Measurements from ENCODE around the gene C12orf75. TPM values are rescaled to one million over a fixed set of nuclear protein-coding genes. Genes with fewer than 3 reads are reported as not detected.

Gene C12orf75
- total RNA-seq, 2 donors from 2014 or later: 2.1 to 2.7 TPM

DNA sequence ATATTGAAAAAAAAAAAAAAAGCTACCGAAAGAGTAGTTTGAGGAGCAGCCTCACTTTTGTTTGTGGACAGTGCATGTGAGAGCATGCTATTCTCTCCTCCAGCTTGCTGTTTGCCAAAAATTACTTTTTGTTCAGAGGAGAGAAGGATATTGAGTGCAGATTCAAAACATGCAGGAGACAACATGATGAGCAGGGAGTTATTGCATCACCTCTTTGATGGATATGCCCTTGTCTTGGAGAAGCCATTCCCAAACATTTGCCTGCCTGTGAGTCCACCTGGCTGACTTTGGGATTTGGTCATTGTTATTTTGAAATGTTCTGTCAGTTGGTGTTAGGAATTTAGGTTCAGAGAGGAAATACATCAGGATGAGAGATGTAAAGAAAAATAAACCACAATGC, 2.4 kb downstream of the C12orf75 start:
- DNase-seq (ENCODE audit: low spot score): no peak
- Histone ChIP-seq H3K27me3 (no peaks in the 10 kb centered on the region), H3K4me1 (peaks cover 0 to 14% of the 10 kb centered on the region in 2 donors), H3K36me3 (no peaks in the 10 kb centered on the region), H3K4me3 (no peak overlapping the region), H3K27ac (no peak overlapping the region), H3K9me3 (no peaks in the 10 kb centered on the region)
- TF ChIP-seq, protein P1, sequence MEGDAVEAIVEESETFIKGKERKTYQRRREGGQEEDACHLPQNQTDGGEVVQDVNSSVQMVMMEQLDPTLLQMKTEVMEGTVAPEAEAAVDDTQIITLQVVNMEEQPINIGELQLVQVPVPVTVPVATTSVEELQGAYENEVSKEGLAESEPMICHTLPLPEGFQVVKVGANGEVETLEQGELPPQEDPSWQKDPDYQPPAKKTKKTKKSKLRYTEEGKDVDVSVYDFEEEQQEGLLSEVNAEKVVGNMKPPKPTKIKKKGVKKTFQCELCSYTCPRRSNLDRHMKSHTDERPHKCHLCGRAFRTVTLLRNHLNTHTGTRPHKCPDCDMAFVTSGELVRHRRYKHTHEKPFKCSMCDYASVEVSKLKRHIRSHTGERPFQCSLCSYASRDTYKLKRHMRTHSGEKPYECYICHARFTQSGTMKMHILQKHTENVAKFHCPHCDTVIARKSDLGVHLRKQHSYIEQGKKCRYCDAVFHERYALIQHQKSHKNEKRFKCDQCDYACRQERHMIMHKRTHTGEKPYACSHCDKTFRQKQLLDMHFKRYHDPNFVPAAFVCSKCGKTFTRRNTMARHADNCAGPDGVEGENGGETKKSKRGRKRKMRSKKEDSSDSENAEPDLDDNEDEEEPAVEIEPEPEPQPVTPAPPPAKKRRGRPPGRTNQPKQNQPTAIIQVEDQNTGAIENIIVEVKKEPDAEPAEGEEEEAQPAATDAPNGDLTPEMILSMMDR (IDR thresholded peaks at IDR 0.05): no peak

DNA sequence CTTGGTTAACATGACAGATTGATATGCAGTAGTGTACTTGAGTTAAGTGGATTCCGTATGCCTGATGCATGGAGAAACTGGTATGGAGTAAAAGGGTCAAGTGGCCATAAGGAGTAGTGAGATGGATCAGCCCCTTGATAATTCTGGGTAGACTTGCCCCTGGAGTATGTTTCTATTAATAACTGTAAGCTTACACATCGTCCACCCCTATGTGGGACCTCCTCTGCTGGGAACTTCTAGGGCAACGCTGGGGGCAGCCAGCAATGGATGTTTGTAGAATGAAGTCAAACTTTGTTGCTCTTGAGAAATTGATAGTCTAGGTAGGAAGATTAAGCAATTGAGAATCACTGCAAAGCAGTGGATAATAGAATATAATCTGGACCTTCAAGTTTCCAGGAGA, 3.5 kb downstream of the C12orf75 start:
- peaks cover 0 to 14% of the 10 kb centered on the region in 2 donors for H3K4me1 ChIP-seq
- no peaks in the 10 kb centered on the region for H3K9me3 ChIP-seq
- no peaks in the 10 kb centered on the region for H3K36me3 ChIP-seq
- H3K4me3 ChIP-seq: no peak overlapping the region
- TF ChIP-seq, protein P1 (IDR thresholded peaks at IDR 0.05): no peak
- no peak overlapping the region for H3K27ac ChIP-seq
- H3K27me3 ChIP-seq: no peaks in the 10 kb centered on the region
- DNase-seq (ENCODE audit: low spot score): no peak

- TF ChIP-seq, protein P1 (IDR thresholded peaks at IDR 0.05): no peak
- H3K9me3 ChIP-seq: no peaks in the 10 kb centered on the region
- H3K4me3 ChIP-seq: no peak overlapping the region
- H3K27ac ChIP-seq: no peak overlapping the region
- no peak for DNase-seq (ENCODE audit: low spot score)
- no peaks in the 10 kb centered on the region for H3K27me3 ChIP-seq
- no peaks in the 10 kb centered on the region for H3K36me3 ChIP-seq
- peaks cover 0 to 14% of the 10 kb centered on the region in 2 donors for H3K4me1 ChIP-seq
Measured at GRCh38 chr12:105334582-105334981, 4.1 kb downstream of the C12orf75 start.

DNA sequence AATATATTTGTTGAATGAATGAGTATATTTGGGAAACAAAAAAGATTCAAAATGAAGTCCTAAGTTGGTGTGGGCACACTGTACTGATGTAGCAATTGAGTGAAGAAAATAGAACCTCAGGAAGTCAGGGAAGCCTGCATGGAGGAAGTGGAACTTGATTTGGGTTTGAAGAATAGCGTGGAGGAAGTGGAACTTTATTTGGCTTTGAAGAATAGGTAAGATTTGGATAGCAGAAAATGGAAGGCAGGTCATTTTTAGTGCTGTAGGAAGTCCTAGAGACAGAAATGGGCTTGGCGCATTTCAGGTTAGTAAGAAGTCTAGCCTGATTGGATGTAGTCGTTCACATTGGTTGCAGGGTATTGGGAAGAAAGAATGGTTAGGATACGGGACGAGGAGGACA, 5.4 kb downstream of the C12orf75 start:
- TF ChIP-seq, protein P1 (IDR thresholded peaks at IDR 0.05): no peak
- Histone ChIP-seq H3K4me1 (peaks cover 0 to 5% of the 10 kb centered on the region in 2 donors), H3K27ac (no peak overlapping the region)

GRCh38 chr12:105336411-105336810, 5.9 kb downstream of the C12orf75 start:
- H3K4me3 ChIP-seq: no peak overlapping the region
- no peaks in the 10 kb centered on the region for H3K27me3 ChIP-seq
- no peaks in the 10 kb centered on the region for H3K36me3 ChIP-seq
- H3K9me3 ChIP-seq: peaks cover 0 to 10% of the 10 kb centered on the region in 2 donors
- no peaks in the 10 kb centered on the region for H3K4me1 ChIP-seq
- TF ChIP-seq, protein P1 (IDR thresholded peaks at IDR 0.05): no peak
- H3K27ac ChIP-seq: no peak overlapping the region
- no peak for DNase-seq (ENCODE audit: low spot score)

More for the DNA sequence above, 5.4 kb downstream of the C12orf75 start:
- Histone ChIP-seq H3K36me3 (no peaks in the 10 kb centered on the region), H3K4me3 (no peak overlapping the region), H3K27me3 (no peaks in the 10 kb centered on the region), H3K9me3 (peaks cover 0 to 5% of the 10 kb centered on the region in 2 donors)
- no peak for DNase-seq (ENCODE audit: low spot score)

DNA sequence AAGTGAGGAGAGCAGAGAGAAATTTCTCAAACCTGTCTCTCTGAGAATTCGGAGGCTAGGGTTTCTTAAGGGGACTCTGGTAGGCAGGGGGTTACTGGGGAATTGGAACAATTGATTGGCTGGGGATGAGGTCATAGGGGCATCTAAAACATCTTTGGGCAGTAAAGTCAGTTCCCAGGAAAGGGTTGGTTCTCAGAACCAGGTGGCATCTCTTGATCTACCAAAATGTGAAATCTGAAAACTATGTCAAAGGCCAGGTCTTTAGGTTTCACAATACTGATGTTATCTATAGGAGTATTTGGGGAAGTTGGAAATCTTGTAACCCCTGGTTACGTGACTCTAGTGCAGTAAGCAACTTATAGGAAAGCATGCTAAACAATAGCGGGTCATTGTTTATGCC, 6.9 kb downstream of the C12orf75 start:
- DNase-seq (ENCODE audit: low spot score): no peak
- H3K9me3 ChIP-seq: peaks cover 0 to 10% of the 10 kb centered on the region in 2 donors
- H3K36me3 ChIP-seq: no peaks in the 10 kb centered on the region
- no peaks in the 10 kb centered on the region for H3K27me3 ChIP-seq
- TF ChIP-seq, protein P1 (IDR thresholded peaks at IDR 0.05): no peak
- H3K27ac ChIP-seq: no peak overlapping the region
- H3K4me3 ChIP-seq: no peak overlapping the region
- no peaks in the 10 kb centered on the region for H3K4me1 ChIP-seq
